Neural cell (in vitro differentiated cells): ENCODE measurements around the gene ZNF621. TPM values are rescaled to one million over a fixed set of nuclear protein-coding genes. Genes with fewer than 3 reads are reported as not detected.

Experiments used
- H2AFZ ChIP-seq: fragments of 200-600, 300-800 bp; sonication (generic), shearing (Covaris generic); 2 replicates; pipeline ENCODE4 v1.6.0; 2014; ENCODE audit warnings: low read depth, mild to moderate bottlenecking, antibody characterized with exemption, low read length, moderate library complexity
- H3F3A ChIP-seq: fragments of 200-600 bp; shearing (Covaris generic); 2 replicates; pipeline ENCODE4 v1.6.1; 2016; ENCODE audit warnings: mild to moderate bottlenecking, moderate library complexity, mixed read lengths, antibody characterized with exemption, low read length; ENCODE audit not compliant: insufficient read depth, poor library complexity, severe bottlenecking
- H3K27ac ChIP-seq: fragments of 200-600, 300-800 bp; sonication (generic), shearing (Covaris generic); 2 replicates; pipeline ENCODE4 v1.5.1; 2014; ENCODE audit warnings: mild to moderate bottlenecking, low read length, moderate library complexity
- H3K27me3 ChIP-seq: fragments of 300-800, 200-600 bp; sonication (generic), shearing (Covaris generic); 2 replicates; pipeline ENCODE4 v1.6.0; 2014; ENCODE audit warnings: mild to moderate bottlenecking, low read depth, low read length, moderate library complexity; ENCODE audit not compliant: insufficient read depth
- H3K36me3 ChIP-seq: fragments of 300-800, 200-600 bp; sonication (generic), shearing (Covaris generic); 2 replicates; pipeline ENCODE4 v1.5.1; 2014; ENCODE audit warnings: mild to moderate bottlenecking, antibody characterized with exemption, low read length, moderate library complexity; ENCODE audit not compliant: insufficient read depth
- H3K4me2 ChIP-seq: fragments of 300-800, 200-600 bp; sonication (generic), shearing (Covaris generic); 2 replicates; pipeline ENCODE4 v1.6.0; 2014; ENCODE audit warnings: mild to moderate bottlenecking, low read length
- H3K4me3 ChIP-seq: fragments of 300-800, 200-600 bp; sonication (generic), shearing (Covaris generic); 2 replicates; pipeline ENCODE4 v1.5.1; 2014; ENCODE audit warnings: mild to moderate bottlenecking, low read length, moderate library complexity
- H3K79me2 ChIP-seq: fragments of 200-600 bp; shearing (Covaris generic); replicated peaks from 2 replicates; pipeline ENCODE4 v1.6.0; 2014; ENCODE audit warnings: mild to moderate bottlenecking, low read length, moderate library complexity; ENCODE audit not compliant: insufficient read depth
- H3K9ac ChIP-seq: fragments of 300-800, 200-600 bp; sonication (generic), shearing (Covaris generic); 2 replicates; pipeline ENCODE4 v1.6.1; 2016; ENCODE audit warnings: mild to moderate bottlenecking, low read length, mixed read lengths
- H3K9me2 ChIP-seq: fragments of 200-600 bp; shearing (Covaris generic); 2 replicates; pipeline ENCODE4 v1.6.1; 2016; ENCODE audit warnings: mild to moderate bottlenecking, low read length, mixed read lengths; ENCODE audit not compliant: insufficient read depth
- H3K9me3 ChIP-seq: fragments of 200-600, 300-800 bp; sonication (generic), shearing (Covaris generic); 2 replicates; pipeline ENCODE4 v1.6.1; 2016; ENCODE audit warnings: mild to moderate bottlenecking, mixed run types, low read length, moderate library complexity, mixed read lengths
- H4K20me1 ChIP-seq: fragments of 200-600 bp; shearing (Covaris generic); 2 replicates; pipeline ENCODE4 v1.6.1; 2016; ENCODE audit warnings: mild to moderate bottlenecking, mixed run types; ENCODE audit not compliant: insufficient read depth
- CTCF ChIP-seq: fragments of 450-650 bp; IDR thresholded peaks from 2 replicates; pipeline ENCODE4 v1.5.1; 2014; ENCODE audit warnings: antibody characterized with exemption, mild to moderate bottlenecking, moderate library complexity; ENCODE audit not compliant: poor library complexity, severe bottlenecking
- EP300 ChIP-seq: fragments of 450-650 bp; conservative IDR thresholded peaks from 2 replicates; pipeline ENCODE4 v1.6.1; 2014; ENCODE audit warnings: antibody characterized with exemption, mild to moderate bottlenecking, moderate library complexity; ENCODE audit not compliant: poor library complexity, severe bottlenecking
- EZH2 ChIP-seq: fragments of 200-600, 300-800 bp; shearing (Covaris generic), sonication (generic); IDR thresholded peaks from 2 replicates; pipeline ENCODE4 v1.6.1; 2014; ENCODE audit warnings: antibody characterized with exemption, low read length, borderline replicate concordance, mild to moderate bottlenecking; ENCODE audit not compliant: insufficient read depth, poor library complexity, severe bottlenecking
- MXI1 ChIP-seq: fragments of 450-650 bp; conservative IDR thresholded peaks from 2 replicates; pipeline ENCODE4 v1.6.1; 2014; ENCODE audit warnings: antibody characterized with exemption, mild to moderate bottlenecking; ENCODE audit not compliant: poor library complexity, severe bottlenecking
- POLR2AphosphoS5 ChIP-seq: IDR thresholded peaks from 2 replicates; pipeline ENCODE4 v1.6.1; 2012
- RAD21 ChIP-seq: fragments of 450-650 bp; conservative IDR thresholded peaks from 2 replicates; pipeline ENCODE4 v1.6.1; 2014; ENCODE audit warnings: antibody characterized with exemption, mild to moderate bottlenecking, moderate library complexity
- SMC3 ChIP-seq: fragments of 450-650 bp; conservative IDR thresholded peaks from 2 replicates; pipeline ENCODE4 v1.6.1; 2014; ENCODE audit warnings: antibody characterized with exemption, mild to moderate bottlenecking, moderate library complexity; ENCODE audit not compliant: poor library complexity
- TAF1 ChIP-seq: IDR thresholded peaks from 2 replicates; pipeline ENCODE4 v1.6.1; 2012; ENCODE audit warnings: low read depth
- polyA plus RNA-seq: library from polyadenylated mRNA; depleted of rRNA; stranded (reverse); fragments of >200 nt; gene quantifications from 2 replicates; pipeline ENCODE4 v1.2.3, GENCODE V29; 2014
- TF ChIP-seq, protein P1 (sequence below): IDR thresholded peaks from 2 replicates; pipeline ENCODE4 v1.6.1; 2012; ENCODE audit warnings: borderline replicate concordance

Gene ZNF621
- polyA plus RNA-seq, 1 donor from 2014 or later, result 8.1 TPM

DNA sequence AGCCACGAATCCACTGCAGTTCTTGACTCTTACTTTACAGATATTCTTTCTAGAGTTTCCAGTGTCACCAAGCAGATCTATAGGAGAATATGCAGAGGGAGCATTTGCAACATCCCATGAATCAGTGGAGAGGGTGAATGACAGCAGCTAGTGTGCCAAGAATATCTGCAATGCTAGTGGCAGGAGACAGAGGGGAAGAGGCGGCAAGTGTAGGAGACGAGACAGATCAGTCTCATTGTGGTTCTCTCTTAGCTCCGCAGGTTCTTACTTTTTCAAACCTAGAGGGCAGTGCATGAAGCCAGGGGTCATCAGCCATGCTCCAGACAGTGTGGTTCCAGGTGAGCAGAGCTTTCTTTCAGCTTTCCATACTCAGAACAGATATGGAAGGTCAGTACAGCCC, 47.1 kb upstream of the ZNF621 start:
- Histone ChIP-seq H4K20me1 (no peaks in the 10 kb centered on the region), H3K9me2 (no peaks in the 10 kb centered on the region), H3K79me2 (no peaks in the 10 kb centered on the region), H3K9me3 (no peaks in the 10 kb centered on the region), H3K9ac (peak overlapping the region; percentile 21), H3K4me2 (no peak overlapping the region), H3K4me3 (peak overlapping the region; percentile 60), H2AFZ (no peak overlapping the region), H3K36me3 (no peaks in the 10 kb centered on the region), H3K27me3 (no peaks in the 10 kb centered on the region), H3F3A (no peaks in the 10 kb centered on the region), H3K27ac (no peak overlapping the region)
- no peak for TF ChIP-seq POLR2AphosphoS5
- no peak for TF ChIP-seq CTCF
- TF ChIP-seq MXI1, result no peak
- TF ChIP-seq, protein P1, sequence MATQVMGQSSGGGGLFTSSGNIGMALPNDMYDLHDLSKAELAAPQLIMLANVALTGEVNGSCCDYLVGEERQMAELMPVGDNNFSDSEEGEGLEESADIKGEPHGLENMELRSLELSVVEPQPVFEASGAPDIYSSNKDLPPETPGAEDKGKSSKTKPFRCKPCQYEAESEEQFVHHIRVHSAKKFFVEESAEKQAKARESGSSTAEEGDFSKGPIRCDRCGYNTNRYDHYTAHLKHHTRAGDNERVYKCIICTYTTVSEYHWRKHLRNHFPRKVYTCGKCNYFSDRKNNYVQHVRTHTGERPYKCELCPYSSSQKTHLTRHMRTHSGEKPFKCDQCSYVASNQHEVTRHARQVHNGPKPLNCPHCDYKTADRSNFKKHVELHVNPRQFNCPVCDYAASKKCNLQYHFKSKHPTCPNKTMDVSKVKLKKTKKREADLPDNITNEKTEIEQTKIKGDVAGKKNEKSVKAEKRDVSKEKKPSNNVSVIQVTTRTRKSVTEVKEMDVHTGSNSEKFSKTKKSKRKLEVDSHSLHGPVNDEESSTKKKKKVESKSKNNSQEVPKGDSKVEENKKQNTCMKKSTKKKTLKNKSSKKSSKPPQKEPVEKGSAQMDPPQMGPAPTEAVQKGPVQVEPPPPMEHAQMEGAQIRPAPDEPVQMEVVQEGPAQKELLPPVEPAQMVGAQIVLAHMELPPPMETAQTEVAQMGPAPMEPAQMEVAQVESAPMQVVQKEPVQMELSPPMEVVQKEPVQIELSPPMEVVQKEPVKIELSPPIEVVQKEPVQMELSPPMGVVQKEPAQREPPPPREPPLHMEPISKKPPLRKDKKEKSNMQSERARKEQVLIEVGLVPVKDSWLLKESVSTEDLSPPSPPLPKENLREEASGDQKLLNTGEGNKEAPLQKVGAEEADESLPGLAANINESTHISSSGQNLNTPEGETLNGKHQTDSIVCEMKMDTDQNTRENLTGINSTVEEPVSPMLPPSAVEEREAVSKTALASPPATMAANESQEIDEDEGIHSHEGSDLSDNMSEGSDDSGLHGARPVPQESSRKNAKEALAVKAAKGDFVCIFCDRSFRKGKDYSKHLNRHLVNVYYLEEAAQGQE, result no peak
- no peak for TF ChIP-seq EZH2
- TF ChIP-seq EP300, result no peak
- TF ChIP-seq RAD21, result no peak
- TF ChIP-seq TAF1, result no peak
- TF ChIP-seq SMC3, result no peak

GRCh38 chr3:40487172-40487571, 37.6 kb upstream of the ZNF621 start:
- no peaks in the 10 kb centered on the region for H3K27me3 ChIP-seq
- no peak overlapping the region for H3K27ac ChIP-seq
- TF ChIP-seq SMC3 (no peak), CTCF (no peak), TAF1 (no peak), MXI1 (no peak), POLR2AphosphoS5 (no peak)
- no peaks in the 10 kb centered on the region for H3K9me3 ChIP-seq
- H4K20me1 ChIP-seq, result no peaks in the 10 kb centered on the region
- no peak overlapping the region for H3K9ac ChIP-seq
- no peak overlapping the region for H3K4me3 ChIP-seq
- H3K9me2 ChIP-seq, result no peaks in the 10 kb centered on the region
- no peaks in the 10 kb centered on the region for H3K36me3 ChIP-seq
- no peak overlapping the region for H2AFZ ChIP-seq
- no peaks in the 10 kb centered on the region for H3F3A ChIP-seq
- no peaks in the 10 kb centered on the region for H3K79me2 ChIP-seq
- H3K4me2 ChIP-seq, result no peak overlapping the region
